Stimulated activated CD8-positive, alpha-beta memory T cell treated with anti-CD3 and anti-CD28 coated beads, Interleukin-4, amount 100 ng/mL, for 48 hours (primary cell): ENCODE data around the gene GPD1.

Experiments
- DNase-seq: peaks from one replicate; pipeline ENCODE4 v3.0.0-alpha.2; 2020

Gene GPD1

DNA sequence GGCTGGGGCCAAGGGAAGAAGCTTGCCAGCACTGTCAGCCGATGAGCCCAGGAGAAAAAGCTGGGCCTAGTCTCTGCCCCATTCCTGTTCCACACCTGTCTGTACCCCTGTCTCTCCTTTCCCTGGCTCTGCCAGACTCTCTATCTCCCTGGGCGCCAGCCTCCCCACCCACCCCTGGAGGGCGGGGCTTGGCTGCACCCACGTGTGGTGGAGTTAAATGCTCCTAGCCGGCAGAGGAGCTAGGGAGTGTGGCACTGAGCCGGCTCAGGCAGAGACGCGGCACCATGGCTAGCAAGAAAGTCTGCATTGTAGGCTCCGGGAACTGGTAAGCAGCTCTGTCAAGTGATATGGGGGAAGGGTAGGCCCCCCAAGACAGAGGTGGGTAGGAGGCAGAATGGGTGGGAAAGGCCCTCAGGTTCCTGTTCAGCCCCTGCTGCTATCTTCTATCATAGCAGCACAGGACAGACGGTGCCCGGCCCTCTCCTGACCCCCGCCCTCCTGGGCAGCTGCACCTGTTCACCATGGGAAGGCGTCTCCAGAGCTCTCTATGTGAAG is at the start of gene GPD1:
Gene GPD1 (plus strand): TSS at position 242 of the 555 bp plus-strand sequence. CDS start 43 bp downstream, at position 285.
- DNase-seq, result peak; percentile 46

GRCh38 chr12:50055831-50056638 is 47.8 kb upstream of the GPD1 start:
- peak; percentile 78 for DNase-seq

DNA sequence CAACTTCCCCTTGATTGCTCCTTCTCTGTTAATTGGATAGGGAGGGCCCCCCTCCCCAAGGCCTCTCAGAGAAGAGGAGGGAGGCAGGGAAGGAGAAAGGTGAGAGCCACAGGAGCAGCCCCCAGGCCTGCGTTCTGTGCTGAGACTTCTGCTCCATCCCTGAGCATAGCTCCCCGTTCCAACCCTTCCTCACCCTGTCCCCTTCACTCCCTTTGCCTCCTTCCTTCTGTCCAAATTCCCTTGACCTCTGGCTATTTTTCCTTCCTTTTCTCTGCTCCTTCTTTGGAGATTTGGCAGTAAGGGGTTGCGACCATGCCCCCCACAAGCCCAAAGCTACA is 47.2 kb upstream of the GPD1 start:
- DNase-seq, result no peak

GRCh38 chr12:50057000-50057841 is 46.6 kb upstream of the GPD1 start, which contains the start of gene ASIC1:
ASIC1 (plus strand) TSS chr12:50057596; CDS start chr12:50058767, 1,171 bp downstream.
- DNase-seq, result peak; percentile 67

DNA sequence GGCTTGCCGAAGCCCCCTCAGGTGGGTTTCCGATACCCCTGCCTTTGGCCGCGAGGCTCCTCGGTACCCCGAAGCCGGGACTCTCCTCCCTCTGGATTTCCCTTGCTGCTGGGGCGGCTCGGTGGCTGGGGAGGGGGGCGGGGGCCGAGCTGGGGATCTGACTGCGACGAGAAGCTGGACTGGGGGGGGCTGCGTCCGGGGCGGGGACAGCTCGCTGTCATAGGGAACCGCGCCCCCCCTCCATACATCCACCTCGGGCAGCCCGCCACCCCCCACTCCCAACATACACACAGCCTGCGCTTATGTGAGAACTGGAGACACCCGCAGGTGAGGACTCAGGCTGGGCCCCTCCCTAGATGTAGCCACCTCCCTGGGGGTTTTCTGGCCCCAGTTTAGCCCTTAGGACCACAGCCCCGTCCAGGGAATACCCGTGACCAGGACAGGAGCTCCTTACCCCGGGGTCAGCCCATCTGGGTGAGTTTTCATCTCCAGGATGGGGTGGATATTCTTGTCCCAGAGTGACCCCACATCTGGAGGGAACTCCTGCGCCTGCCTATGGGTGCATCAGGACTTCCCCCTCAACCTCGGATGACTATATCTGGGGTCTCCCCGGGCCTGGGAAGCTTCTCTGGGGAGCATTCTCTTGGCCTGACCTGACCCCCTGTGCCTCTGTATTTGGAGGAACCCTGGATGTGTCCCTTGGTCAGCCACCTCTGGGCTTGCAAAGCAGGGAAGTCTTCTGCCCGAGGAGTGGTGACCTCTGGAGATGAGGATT is 45.7 kb upstream of the GPD1 start:
- DNase-seq, result peak; percentile 39

GRCh38 chr12:50058743-50059312 is 45.0 kb upstream of the GPD1 start:
- peak; percentile 52 for DNase-seq

DNA sequence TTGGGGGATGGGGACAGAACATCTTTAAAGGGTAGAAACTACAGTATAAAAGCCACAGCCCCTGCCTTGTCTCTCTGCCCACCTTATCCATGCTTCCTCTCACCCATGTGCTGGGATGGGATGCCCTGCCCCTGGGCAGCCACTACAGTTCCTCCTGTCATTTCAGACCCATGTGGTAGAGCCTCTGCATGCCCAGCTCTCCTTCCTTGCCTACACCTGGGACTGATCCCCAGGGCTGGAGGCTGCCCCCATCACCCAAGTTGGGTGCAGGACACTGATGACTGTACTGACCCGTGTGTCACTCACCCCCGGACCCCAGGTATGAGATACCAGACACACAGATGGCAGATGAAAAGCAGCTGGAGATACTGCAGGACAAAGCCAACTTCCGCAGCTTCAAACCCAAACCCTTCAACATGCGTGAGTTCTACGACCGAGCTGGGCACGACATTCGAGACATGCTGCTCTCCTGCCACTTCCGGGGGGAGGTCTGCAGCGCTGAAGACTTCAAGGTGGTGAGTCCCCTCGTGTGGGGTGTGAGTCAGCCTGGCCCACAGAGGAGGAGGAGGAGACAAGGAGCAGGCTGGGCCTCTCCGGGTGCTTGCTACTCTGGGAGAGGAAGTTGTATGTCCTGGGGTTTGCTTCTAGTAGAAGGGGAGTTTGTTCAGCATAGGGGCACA is 44.2 kb upstream of the GPD1 start:
- DNase-seq, result peak; percentile 76

DNA sequence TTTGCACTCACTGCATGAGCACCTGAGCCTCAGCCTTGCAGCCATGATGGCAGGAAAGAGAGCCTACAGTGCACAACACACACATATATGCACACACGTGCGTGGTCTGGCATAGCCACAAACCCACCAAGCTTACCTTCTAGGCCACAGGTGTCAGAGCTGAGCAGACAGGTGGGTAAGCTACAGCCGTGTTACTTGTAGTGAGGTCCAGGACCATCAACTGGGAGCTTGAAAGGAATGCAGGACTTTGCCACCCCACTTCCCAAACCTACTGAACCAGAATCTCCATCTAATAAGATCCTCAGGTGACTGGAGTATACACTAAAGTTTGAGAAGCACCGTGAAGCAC is 43.7 kb upstream of the GPD1 start:
- DNase-seq, result no peak

GRCh38 chr12:50061171-50061570 is 42.6 kb upstream of the GPD1 start:
- DNase-seq, result no peak

GRCh38 chr12:50061946-50062686 is 41.7 kb upstream of the GPD1 start:
- DNase-seq, result no peak

DNA sequence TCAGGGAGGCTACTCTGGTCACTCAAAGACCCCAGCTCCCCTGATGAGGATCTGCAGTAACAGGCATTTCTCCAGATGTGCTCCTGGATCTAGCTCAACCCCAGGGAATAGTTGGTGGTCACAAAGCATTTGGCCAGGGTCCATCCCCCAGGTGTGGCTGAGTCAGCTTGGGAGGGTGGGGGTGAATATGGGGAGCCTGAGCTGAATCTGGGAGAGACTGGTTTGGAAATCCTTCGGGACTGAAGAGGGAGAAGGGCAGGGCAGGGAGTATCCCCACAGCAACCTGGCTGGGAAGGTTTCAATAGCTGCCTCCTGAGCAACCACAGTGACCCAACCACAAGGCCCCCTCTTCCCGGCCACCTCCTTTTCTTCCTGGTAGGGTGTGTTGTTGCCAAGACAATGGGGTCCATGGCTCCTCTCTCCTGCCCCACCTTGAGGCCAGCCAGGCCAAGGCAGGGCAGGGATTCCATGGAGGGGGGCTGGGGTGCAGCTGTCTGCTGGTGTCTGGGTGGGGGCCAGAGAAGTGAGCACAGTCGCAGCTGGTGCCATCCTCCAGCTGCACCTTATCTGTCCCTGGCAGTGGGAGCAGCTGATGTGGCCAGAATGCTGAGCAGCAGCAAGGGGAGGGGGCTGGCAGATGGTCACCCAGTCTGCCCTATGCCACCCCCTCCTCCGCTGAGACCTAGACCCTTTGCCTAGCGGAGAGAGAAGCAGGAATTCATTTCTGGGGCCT is 40.9 kb upstream of the GPD1 start:
- no peak for DNase-seq

DNA sequence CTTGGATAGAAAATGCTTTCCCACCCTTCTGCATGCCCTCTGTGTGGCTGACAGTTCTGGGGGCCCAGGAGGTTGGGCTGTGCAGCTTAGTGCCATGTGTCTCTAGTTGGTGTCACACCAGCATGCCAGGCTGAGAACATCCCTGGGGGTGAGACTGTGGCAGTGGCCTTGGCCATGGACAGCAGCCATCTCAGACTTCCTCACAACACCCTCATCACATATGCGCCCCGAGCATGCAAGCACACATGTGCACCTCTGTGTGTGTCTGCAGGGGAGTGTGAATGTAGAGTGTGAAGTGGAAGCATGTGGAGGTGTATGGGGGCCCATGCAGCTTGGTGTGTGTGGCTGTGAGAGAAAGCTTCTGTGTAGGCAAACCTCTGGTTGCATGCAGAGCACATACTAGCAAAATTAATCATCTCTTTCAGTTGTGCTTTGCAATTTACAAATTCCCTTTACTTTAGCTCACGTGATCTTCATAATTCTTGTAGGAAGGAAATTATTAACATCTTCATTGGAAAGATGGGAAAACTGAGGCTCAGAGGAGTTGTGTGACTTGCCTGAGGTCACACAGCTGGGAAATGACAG is 38.0 kb upstream of the GPD1 start:
- DNase-seq, result no peak

DNA sequence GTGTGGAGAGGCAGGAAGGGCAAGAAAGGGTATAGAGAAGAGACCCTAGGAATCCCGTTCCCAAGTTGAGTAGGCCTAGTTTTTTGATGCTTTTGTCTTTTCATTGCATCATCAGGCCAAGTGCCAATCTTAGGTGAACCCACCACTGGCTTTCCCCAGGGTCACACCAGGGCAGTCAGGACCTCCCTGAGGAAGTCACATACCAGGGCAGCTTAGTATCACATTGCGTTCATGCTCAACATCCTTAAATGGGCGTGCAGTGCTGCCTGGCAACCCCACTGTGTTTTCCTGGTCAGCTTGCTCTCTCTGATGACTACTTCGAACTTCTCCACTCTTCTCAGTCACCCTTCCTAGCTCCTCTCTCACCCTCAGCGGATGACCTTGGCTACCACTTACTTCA is 37.4 kb upstream of the GPD1 start:
- DNase-seq, result no peak

DNA sequence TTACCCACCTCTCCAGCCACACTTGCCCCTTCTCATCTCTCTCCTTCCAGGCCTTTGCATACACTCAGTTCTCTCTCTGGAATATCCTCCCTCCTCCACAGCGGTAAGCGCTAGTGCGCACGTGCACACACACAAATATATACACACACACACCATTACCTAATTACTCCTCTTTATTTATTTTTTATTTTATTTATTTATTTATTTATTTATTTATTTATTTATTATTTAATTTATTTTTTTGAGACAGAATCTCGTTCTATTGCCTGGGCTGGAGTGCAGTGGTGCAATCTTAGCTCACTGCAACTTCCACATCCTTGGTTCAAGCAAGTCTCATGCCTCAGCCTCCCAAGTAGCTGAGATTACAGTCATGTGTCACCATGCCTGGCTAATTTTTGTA is 34.7 kb upstream of the GPD1 start:
- DNase-seq, result no peak

DNA sequence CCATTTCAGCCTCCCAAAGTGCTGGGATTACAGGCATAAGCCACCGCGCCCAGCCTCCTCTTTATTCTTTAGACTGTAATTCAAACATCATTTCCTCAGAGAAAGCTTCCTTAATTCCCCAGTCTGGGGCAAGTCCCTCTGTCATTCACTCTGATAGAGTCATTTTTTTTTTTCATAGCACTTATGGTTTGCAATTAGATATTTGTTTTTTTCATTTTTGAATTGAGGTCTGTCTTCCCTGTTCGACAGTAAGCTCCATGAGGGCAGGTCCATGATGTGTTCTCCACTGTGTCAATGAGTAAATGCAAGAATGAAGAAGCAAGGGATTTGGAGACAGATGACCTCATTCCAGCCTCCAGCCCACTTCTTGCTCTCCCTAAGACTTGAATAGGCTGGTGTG is 34.3 kb upstream of the GPD1 start:
- no peak for DNase-seq

DNA sequence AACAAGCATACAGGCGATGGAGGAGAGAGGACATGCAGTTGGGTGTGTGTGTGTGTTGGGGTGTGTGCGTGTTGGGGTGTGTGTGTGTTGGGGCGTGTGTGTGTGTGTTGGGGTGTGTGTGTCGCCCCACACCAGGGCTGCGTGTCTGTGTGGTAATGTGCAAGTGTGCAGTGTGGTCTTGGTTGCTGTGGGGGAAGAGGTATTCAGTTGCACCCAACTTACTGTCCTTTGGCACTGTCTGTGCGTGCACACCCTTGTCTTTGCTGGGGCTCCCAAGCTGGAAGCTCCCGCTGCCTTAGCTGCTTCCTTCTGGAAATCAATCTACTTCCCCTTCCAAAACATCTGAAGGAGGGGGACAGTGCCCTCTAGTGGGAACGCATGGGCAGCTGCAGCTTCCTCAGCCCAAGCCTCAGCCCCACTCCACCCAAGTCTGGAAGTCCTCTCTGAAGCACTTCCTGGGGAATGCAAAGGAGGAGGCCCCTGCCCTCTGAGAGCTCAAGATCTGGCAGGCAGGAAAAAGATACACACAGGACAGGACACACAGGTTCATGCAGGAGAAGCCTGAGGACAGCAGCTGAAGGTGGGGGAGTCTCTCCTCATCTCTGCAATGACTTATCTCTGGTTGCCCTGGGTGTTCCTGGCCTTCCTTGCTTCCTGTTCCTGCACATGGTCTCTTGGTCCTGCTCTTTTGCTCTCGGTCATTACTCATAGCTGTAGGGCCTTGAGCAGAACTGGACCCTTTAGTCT is 33.3 kb upstream of the GPD1 start:
- DNase-seq, result peak; percentile 82

- DNase-seq, result no peak
These were observed 31.5 kb upstream of the GPD1 start for GRCh38 chr12:50072198-50072907.

GRCh38 chr12:50073206-50073605 is 30.6 kb upstream of the GPD1 start:
- no peak for DNase-seq

- DNase-seq, result no peak
These were observed 30.1 kb upstream of the GPD1 start for GRCh38 chr12:50073712-50074111.
